ENCODE results near the gene FAM193B. TPM values are rescaled to one million over a fixed set of nuclear protein-coding genes. Genes with fewer than 3 reads are reported as not detected.

FAM193B gene
- total and polyA plus RNA-seq, 9 of the 15 experiments (the other 6 are each of a cell fraction or from before 2014, with no cell fraction given): 4.4 to 76.4 (median 37.3) TPM

DNA sequence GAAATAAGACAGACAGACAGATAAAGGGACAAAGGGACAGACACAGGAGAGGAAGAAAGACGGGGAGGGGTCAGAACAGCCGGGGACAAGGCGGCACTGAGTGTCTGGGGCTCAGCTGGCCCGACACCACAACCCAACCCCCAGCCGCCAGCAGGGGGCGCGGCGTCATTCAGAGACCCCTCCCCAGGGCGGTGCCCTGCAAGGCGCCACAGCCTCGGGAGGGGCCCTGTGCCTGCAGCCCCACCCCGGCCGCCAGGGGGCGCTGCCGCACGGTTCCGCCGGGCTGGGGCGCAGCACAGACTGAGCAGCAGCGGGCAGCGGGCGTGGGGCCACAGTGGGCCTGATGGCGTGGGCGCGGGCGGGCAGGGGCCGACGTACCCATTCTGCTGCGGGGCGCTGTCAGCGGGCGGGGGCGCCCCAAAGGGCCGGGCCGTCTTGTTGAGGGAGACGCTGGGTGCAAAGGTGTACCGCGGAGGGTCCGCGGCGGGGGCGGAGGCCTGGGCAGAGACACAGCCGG is 62.9 kb downstream of the FAM193B start (continued):
- TF ChIP-seq, protein P1, sequence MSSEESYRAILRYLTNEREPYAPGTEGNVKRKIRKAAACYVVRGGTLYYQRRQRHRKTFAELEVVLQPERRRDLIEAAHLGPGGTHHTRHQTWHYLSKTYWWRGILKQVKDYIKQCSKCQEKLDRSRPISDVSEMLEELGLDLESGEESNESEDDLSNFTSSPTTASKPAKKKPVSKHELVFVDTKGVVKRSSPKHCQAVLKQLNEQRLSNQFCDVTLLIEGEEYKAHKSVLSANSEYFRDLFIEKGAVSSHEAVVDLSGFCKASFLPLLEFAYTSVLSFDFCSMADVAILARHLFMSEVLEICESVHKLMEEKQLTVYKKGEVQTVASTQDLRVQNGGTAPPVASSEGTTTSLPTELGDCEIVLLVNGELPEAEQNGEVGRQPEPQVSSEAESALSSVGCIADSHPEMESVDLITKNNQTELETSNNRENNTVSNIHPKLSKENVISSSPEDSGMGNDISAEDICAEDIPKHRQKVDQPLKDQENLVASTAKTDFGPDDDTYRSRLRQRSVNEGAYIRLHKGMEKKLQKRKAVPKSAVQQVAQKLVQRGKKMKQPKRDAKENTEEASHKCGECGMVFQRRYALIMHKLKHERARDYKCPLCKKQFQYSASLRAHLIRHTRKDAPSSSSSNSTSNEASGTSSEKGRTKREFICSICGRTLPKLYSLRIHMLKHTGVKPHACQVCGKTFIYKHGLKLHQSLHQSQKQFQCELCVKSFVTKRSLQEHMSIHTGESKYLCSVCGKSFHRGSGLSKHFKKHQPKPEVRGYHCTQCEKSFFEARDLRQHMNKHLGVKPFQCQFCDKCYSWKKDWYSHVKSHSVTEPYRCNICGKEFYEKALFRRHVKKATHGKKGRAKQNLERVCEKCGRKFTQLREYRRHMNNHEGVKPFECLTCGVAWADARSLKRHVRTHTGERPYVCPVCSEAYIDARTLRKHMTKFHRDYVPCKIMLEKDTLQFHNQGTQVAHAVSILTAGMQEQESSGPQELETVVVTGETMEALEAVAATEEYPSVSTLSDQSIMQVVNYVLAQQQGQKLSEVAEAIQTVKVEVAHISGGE (CRISPR knock-in tag; IDR thresholded peaks at IDR 0.05): no peak
- TF ChIP-seq SNRNP70 (optimal IDR thresholded peaks at IDR 0.05; ENCODE audit: low read depth, low read length) (no peak), ZNF24 (IDR thresholded peaks at IDR 0.05) (0 out of 2 replicates have a peak, but pooled peaks have one; percentile 32), NR2C1 (IDR thresholded peaks at IDR 0.05) (no peak), NR2C1 (tag; IDR thresholded peaks at IDR 0.05) (no peak)
- TF ChIP-seq, protein P2, sequence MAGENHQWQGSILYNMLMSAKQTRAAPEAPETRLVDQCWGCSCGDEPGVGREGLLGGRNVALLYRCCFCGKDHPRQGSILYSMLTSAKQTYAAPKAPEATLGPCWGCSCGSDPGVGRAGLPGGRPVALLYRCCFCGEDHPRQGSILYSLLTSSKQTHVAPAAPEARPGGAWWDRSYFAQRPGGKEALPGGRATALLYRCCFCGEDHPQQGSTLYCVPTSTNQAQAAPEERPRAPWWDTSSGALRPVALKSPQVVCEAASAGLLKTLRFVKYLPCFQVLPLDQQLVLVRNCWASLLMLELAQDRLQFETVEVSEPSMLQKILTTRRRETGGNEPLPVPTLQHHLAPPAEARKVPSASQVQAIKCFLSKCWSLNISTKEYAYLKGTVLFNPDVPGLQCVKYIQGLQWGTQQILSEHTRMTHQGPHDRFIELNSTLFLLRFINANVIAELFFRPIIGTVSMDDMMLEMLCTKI (IDR thresholded peaks at IDR 0.05; ENCODE audit: partially characterized antibody): no peak
- TF ChIP-seq, protein P3, sequence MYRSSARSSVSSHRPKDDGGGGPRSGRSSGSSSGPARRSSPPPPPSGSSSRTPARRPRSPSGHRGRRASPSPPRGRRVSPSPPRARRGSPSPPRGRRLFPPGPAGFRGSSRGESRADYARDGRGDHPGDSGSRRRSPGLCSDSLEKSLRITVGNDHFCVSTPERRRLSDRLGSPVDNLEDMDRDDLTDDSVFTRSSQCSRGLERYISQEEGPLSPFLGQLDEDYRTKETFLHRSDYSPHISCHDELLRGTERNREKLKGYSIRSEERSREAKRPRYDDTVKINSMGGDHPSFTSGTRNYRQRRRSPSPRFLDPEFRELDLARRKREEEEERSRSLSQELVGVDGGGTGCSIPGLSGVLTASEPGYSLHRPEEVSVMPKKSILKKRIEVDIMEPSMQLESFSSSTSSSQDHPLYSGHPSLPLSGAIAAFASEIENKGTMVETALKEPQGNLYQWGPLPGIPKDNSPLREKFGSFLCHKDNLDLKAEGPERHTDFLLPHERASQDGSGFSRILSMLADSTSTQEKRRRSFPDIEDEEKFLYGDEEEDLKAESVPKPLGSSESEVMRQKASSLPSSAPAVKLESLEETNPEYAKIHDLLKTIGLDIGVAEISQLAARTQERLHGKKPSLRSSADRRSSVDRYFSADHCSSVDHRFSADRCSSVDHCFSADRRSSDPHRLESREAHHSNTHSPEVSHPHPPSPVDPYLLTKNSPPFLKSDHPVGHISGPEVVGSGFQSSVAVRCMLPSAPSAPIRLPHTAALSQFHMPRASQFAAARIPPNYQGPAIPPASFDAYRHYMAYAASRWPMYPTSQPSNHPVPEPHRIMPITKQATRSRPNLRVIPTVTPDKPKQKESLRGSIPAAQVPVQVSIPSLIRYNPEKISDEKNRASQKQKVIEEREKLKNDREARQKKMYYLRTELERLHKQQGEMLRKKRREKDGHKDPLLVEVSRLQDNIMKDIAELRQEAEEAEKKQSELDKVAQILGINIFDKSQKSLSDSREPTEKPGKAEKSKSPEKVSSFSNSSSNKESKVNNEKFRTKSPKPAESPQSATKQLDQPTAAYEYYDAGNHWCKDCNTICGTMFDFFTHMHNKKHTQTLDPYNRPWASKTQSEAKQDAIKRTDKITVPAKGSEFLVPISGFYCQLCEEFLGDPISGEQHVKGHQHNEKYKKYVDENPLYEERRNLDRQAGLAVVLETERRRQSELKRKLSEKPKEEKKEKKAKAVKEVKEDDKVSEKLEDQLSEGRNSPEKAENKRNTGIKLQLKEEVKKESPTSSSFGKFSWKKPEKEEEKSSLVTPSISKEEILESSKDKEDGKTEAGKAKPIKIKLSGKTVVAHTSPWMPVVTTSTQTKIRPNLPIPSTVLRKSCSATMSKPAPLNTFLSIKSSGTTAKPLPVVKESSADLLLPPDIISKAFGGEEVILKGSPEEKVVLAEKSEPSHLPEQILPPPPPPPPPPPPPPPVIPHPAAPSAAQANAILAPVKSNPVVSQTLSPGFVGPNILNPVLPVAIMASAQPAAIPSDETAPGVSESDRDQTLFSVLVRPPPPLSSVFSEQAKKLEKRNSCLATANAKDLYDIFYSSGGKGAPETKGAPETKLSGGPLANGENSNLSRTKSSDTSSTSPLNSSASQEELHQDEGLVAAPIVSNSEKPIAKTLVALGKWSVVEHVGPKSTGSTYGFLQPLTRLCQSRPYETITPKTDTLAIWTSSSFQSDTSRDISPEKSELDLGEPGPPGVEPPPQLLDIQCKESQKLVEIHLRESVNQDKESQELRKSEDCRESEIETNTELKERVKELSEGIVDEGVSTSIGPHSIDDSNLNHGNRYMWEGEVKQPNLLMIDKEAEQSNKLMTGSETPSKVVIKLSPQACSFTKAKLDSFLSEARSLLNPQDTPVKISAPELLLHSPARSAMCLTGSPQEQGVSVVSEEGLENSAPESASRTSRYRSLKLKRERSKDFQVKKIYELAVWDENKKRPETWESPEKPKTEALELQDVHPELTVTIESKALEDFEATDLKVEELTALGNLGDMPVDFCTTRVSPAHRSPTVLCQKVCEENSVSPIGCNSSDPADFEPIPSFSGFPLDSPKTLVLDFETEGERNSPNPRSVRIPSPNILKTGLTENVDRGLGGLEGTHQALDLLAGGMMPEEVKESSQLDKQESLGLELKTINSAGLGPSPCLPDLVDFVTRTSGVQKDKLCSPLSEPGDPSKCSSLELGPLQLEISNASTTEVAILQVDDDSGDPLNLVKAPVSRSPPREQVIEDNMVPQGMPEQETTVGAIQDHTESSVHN (IDR thresholded peaks at IDR 0.05; ENCODE audit: borderline replicate concordance in 1 of 2, low read depth in 1 of 2): no peak
- TF ChIP-seq, protein P4, sequence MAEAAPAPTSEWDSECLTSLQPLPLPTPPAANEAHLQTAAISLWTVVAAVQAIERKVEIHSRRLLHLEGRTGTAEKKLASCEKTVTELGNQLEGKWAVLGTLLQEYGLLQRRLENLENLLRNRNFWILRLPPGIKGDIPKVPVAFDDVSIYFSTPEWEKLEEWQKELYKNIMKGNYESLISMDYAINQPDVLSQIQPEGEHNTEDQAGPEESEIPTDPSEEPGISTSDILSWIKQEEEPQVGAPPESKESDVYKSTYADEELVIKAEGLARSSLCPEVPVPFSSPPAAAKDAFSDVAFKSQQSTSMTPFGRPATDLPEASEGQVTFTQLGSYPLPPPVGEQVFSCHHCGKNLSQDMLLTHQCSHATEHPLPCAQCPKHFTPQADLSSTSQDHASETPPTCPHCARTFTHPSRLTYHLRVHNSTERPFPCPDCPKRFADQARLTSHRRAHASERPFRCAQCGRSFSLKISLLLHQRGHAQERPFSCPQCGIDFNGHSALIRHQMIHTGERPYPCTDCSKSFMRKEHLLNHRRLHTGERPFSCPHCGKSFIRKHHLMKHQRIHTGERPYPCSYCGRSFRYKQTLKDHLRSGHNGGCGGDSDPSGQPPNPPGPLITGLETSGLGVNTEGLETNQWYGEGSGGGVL (CRISPR knock-in tag; IDR thresholded peaks at IDR 0.05): no peak
- TF ChIP-seq, protein P5, sequence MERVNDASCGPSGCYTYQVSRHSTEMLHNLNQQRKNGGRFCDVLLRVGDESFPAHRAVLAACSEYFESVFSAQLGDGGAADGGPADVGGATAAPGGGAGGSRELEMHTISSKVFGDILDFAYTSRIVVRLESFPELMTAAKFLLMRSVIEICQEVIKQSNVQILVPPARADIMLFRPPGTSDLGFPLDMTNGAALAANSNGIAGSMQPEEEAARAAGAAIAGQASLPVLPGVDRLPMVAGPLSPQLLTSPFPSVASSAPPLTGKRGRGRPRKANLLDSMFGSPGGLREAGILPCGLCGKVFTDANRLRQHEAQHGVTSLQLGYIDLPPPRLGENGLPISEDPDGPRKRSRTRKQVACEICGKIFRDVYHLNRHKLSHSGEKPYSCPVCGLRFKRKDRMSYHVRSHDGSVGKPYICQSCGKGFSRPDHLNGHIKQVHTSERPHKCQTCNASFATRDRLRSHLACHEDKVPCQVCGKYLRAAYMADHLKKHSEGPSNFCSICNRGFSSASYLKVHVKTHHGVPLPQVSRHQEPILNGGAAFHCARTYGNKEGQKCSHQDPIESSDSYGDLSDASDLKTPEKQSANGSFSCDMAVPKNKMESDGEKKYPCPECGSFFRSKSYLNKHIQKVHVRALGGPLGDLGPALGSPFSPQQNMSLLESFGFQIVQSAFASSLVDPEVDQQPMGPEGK (CRISPR knock-in tag; IDR thresholded peaks at IDR 0.05; ENCODE audit: borderline replicate concordance): no peak

Measured in K562 (cell line).